ENCODE data around the gene ATF7.

The ATF7 gene

DNA sequence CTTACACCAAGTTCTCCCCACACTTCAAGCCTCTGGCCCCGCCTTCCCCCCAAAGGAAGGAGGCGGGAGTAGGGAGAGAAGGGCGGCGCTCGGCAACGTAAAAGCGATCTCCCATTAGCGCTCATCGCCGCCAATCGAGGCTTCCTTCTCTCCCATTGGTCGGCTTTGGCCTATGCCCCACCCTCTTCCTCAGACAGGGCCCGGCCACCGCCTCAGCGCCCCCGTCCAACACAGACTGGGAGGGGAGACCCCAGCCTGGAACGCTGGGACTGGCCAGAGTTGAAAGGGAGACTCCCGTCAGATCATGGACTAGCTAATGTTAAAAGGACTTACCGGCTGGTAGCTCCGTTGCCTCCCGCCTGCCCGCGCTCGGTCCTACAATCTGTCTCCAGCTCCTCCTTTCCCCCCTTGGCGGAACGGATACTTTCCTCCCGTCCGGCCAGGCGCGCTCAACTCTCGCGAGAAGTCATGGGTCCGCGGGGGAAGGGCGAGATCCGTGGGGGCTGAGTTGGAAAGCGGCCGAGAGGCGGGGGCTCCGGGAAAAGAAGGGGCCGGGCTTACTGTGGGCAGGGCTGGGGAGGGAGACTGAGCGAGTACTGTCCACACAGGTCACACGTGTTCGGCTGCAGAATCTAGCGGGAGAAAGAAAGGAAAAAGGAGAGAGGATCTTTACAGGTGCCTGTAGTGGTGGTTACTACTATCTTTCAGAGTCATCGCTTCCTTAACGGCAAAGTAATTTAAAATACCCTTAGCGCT lies at the start of gene ATF7:
Gene ATF7, minus strand, starts transcription at position 437 of the 756 bp plus-strand sequence. CDS start 25,382 bp downstream, outside the sequence.
- peak within 1 kb of the TSS; percentile 97 for H3K27ac Mint-ChIP-seq (ENCODE audit: low read depth)
- peaks cover 28% of the 10 kb centered on the region for H3K4me1 Mint-ChIP-seq
- H3K9me3 Mint-ChIP-seq: no peaks in the 10 kb centered on the region
- peaks cover 13% of the 10 kb centered on the region for H3K36me3 Mint-ChIP-seq (ENCODE audit: insufficient read depth)
- DNase-seq (ENCODE audit: low spot score in 2 of 2) (peak; percentile 98 to 99), ATAC-seq (replicated peaks; ENCODE audit: extremely low read depth, poor library complexity, severe bottlenecking) (peak; percentile 97)
- no peaks in the 10 kb centered on the region for H3K27me3 Mint-ChIP-seq
- peak within 1 kb of the TSS; percentile 98 for H3K4me3 Mint-ChIP-seq

DNA sequence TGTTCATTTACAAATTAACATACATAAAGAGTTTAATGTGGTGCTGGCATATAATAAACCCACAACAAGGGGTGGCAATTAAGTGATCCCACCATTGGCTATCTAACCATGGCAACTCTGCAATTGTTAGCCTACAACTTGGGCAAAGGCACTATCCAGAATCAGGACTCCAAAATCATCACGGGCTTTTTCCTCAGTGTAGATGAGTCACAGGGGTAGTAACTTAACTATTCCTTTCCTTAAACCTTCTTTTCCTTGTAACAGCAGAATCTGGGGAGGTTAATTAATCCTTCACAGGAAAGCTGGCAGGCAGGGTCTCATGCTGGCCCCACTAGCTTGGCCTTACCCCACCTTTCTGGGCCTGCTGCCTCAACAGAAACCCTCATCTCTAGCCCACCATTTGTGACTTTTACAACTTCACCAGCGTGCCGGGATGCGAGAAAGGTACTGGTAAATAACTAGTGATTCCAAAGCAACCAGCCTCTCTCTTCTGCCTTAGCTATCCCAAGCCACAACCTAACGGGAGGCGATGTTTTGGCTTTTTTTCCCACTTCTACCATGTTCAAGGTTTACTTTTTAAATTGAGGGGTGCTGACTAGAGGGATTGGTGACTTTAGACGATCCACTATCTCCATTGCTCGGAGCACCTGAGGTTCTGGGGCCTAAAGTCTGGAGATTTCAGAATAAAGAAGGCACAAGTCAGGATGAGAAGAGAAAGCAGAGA lies 49.0 kb upstream of the ATF7 start:
- Mint-ChIP-seq H3K27ac (ENCODE audit: low read depth) (peak overlapping the region; percentile 94), H3K4me1 (peaks cover 27% of the 10 kb centered on the region), H3K36me3 (ENCODE audit: insufficient read depth) (peaks cover 31% of the 10 kb centered on the region), H3K9me3 (no peaks in the 10 kb centered on the region), H3K27me3 (peaks cover 22% of the 10 kb centered on the region), H3K4me3 (peak overlapping the region; percentile 87)
- ATAC-seq (replicated peaks; ENCODE audit: extremely low read depth, poor library complexity, severe bottlenecking) (no peak), DNase-seq (ENCODE audit: low spot score in 2 of 2) (no peak)

DNA sequence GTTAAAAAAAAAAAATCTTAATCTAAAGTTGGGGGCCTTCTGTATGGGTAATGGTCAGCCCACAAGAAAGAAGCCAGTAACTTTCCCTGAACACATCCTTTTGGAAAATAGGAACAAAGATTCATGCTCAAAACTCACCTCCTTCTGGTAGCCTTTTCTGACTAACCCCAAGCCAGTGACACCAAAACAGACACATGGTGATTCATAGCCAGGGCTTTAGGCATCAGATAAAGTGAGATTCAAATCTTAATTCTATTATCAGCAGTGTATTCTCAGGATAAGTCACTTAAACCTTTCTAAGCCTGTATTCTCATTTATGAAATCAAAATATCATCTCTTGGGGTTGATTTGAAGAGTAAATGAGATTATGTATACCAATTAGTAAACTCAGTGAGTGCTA lies 44.8 kb upstream of the ATF7 start:
- no peak overlapping the region for H3K4me3 Mint-ChIP-seq
- peaks cover 58% of the 10 kb centered on the region for H3K36me3 Mint-ChIP-seq (ENCODE audit: insufficient read depth)
- no peaks in the 10 kb centered on the region for H3K27me3 Mint-ChIP-seq
- peaks cover 16% of the 10 kb centered on the region for H3K4me1 Mint-ChIP-seq
- ATAC-seq (replicated peaks; ENCODE audit: extremely low read depth, poor library complexity, severe bottlenecking) (no peak), DNase-seq (ENCODE audit: low spot score in 2 of 2) (no peak)
- peak overlapping the region; percentile 75 for H3K27ac Mint-ChIP-seq (ENCODE audit: low read depth)
- no peaks in the 10 kb centered on the region for H3K9me3 Mint-ChIP-seq

DNA sequence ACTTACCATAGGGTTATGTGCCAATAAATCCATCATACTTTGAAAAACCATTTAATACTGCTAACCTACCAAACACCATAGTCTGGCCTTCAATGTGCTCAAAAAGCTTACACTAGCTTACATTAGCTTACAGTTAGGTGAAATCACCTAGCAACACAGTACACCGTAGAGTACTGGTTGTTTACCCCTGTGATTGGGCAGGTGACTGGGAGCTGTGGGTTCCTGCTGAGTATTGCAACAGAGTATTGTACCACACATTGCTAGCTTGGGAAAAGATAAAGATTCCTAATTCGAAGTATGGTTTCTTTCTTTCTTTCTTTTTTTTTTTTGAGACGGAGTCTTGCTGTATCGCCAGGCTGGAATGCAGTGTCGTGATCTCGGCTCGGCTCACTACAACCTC lies 44.1 kb upstream of the ATF7 start:
- no peak overlapping the region for H3K27ac Mint-ChIP-seq (ENCODE audit: low read depth)
- DNase-seq (ENCODE audit: low spot score in 2 of 2) (no peak), ATAC-seq (replicated peaks; ENCODE audit: extremely low read depth, poor library complexity, severe bottlenecking) (no peak)
- no peak overlapping the region for H3K4me3 Mint-ChIP-seq
- H3K4me1 Mint-ChIP-seq: peaks cover 15% of the 10 kb centered on the region
- H3K36me3 Mint-ChIP-seq (ENCODE audit: insufficient read depth): peaks cover 64% of the 10 kb centered on the region
- H3K9me3 Mint-ChIP-seq: no peaks in the 10 kb centered on the region
- H3K27me3 Mint-ChIP-seq: no peaks in the 10 kb centered on the region

DNA sequence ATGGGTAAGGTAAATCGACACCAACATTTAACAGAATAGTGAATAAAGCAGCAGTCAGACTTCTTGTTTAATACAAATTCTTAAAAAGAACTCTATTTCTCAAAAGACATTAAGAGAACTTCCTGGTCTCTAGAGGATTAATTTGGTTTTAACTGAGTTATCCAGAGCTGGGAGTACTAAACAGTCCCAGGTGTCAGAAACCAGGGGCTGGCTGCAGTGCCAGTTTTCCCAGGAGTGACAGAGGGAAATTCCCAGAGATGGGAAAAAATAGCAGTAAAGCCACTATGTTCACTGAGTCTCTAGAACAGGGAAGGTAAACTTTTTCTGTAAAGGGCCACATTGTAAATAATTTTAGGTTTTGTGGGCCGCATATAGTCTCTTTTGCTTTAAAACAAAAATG lies 40.9 kb upstream of the ATF7 start:
- Mint-ChIP-seq H3K36me3 (ENCODE audit: insufficient read depth) (peaks cover 67% of the 10 kb centered on the region), H3K4me1 (peaks cover 6% of the 10 kb centered on the region), H3K4me3 (no peak overlapping the region), H3K27me3 (no peaks in the 10 kb centered on the region), H3K9me3 (no peaks in the 10 kb centered on the region), H3K27ac (ENCODE audit: low read depth) (no peak overlapping the region)
- DNase-seq (ENCODE audit: low spot score in 2 of 2) (no peak), ATAC-seq (replicated peaks; ENCODE audit: extremely low read depth, poor library complexity, severe bottlenecking) (no peak)

DNA sequence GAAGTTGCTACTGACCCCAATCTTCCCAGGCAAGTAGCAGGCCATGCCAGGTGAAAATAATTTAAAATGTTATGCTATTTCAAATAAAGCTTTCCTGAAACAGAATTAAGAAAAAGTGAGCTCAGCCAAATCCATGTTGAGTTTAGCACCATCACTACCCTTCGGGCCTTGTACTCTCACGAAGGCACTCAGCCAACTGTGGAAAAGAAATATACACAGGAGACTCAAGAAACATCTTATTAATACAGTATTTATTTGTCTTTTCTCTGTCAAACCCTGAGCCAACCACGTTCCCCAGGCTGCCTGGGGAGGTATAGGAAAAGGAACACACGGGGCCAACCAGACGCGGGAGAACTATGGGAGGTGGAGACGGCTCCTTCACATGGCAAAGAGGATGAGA lies 38.8 kb upstream of the ATF7 start:
- H3K9me3 Mint-ChIP-seq: no peaks in the 10 kb centered on the region
- H3K4me1 Mint-ChIP-seq: no peaks in the 10 kb centered on the region
- ATAC-seq (replicated peaks; ENCODE audit: extremely low read depth, poor library complexity, severe bottlenecking) (no peak), DNase-seq (ENCODE audit: low spot score in 2 of 2) (no peak)
- H3K36me3 Mint-ChIP-seq (ENCODE audit: insufficient read depth): peaks cover 50% of the 10 kb centered on the region
- H3K4me3 Mint-ChIP-seq: no peak overlapping the region
- H3K27me3 Mint-ChIP-seq: no peaks in the 10 kb centered on the region
- H3K27ac Mint-ChIP-seq (ENCODE audit: low read depth): peak overlapping the region; percentile 58

DNA sequence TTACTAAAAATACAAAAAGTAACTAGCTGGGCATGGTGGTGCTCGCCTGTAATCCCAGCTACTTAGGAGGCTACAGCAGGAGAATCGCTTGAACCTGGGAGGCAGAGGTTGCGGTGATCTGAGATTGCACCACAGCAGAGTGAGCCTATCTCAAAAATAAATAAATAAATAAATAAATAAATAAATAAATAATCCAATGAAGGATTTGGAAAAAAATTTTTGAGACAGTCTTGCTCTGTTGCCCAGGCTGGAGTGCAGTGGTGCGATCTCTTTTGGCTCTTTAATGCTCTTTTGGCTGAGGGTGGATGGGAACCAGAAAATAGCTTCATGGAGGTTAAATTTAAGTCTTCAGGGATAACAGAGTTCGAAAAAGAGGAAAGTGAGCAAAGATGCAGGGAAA lies 38.0 kb upstream of the ATF7 start:
- Mint-ChIP-seq H3K9me3 (no peaks in the 10 kb centered on the region), H3K4me1 (no peaks in the 10 kb centered on the region), H3K36me3 (ENCODE audit: insufficient read depth) (peaks cover 46% of the 10 kb centered on the region), H3K27me3 (no peaks in the 10 kb centered on the region), H3K27ac (ENCODE audit: low read depth) (no peak overlapping the region), H3K4me3 (no peak overlapping the region)
- no peak for ATAC-seq (replicated peaks; ENCODE audit: extremely low read depth, poor library complexity, severe bottlenecking)
- DNase-seq (ENCODE audit: low spot score in 2 of 2): no peak

DNA sequence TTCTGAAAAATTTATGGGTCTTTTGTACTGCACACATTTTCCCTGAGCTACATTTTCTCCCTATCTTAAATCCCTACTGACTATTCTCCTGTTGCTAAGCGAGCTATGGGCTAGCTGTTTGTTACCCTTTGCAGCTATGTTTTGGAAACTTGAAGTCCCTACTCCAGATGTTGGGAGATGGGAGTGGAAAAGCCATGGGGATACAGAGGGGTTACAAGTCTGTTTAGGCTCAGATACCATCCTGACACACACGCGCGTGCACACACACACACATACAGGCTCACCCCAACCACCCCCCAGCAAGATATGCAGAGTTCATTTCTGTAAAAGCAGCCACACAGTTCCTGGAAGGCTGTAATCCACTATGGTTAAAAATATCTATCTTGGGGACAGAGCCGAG lies 33.9 kb upstream of the ATF7 start:
- H3K4me3 Mint-ChIP-seq: no peak overlapping the region
- ATAC-seq (replicated peaks; ENCODE audit: extremely low read depth, poor library complexity, severe bottlenecking) (no peak), DNase-seq (ENCODE audit: low spot score in 2 of 2) (no peak)
- H3K4me1 Mint-ChIP-seq: no peaks in the 10 kb centered on the region
- H3K9me3 Mint-ChIP-seq: no peaks in the 10 kb centered on the region
- no peaks in the 10 kb centered on the region for H3K27me3 Mint-ChIP-seq
- peaks cover 16% of the 10 kb centered on the region for H3K36me3 Mint-ChIP-seq (ENCODE audit: insufficient read depth)
- H3K27ac Mint-ChIP-seq (ENCODE audit: low read depth): no peak overlapping the region

DNA sequence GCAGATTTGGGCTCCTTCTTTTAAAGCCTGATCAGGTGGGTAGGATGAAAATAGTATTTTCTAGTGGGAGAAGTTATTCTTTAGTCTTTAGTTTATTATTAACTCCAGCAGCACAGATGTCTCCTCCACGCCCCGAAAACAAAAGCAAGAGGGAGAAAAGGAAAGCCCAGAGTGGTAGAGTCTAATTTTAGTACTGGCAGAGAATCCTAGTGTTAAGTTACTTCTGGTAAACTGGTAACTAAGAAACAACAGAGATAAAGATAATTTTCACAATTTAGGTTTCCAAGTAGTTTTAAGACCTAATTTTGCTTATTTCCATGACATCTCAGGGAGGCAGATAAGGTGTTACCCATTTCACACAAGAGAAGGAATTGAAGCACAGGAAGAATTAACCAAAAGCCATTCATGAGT lies 33.4 kb upstream of the ATF7 start:
- H3K4me3 Mint-ChIP-seq: no peak overlapping the region
- no peaks in the 10 kb centered on the region for H3K4me1 Mint-ChIP-seq
- peaks cover 14% of the 10 kb centered on the region for H3K36me3 Mint-ChIP-seq (ENCODE audit: insufficient read depth)
- H3K27me3 Mint-ChIP-seq: no peaks in the 10 kb centered on the region
- no peak for DNase-seq (ENCODE audit: low spot score in 2 of 2)
- no peak for ATAC-seq (replicated peaks; ENCODE audit: extremely low read depth, poor library complexity, severe bottlenecking)
- no peak overlapping the region for H3K27ac Mint-ChIP-seq (ENCODE audit: low read depth)
- H3K9me3 Mint-ChIP-seq: no peaks in the 10 kb centered on the region

DNA sequence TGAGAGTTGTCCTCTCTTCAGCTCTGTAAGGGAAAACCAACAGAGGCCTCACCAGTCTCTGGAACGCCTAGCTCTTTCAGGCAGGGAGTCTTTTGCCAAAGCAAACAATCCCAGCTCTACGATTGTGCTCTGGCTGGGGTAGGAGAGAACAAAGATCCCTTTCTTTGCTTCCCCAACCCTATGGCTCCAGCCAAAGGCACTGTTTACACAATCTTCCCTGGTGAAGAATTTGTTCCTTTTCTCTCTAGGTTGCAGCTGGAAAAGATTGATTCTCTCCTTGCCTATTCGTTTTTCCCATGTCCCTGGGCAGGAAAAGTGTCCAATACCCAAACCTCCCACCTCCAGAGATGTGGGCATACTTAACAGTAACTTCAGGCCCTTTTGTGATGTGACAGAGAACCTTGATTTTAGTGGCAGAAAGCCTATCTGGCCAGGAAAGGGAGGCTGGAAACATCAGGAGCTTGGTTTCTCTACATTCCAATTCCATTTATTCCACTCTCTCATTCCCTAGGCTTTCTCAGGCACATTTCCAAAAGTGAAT lies 32.9 kb upstream of the ATF7 start:
- ATAC-seq (replicated peaks; ENCODE audit: extremely low read depth, poor library complexity, severe bottlenecking) (no peak), DNase-seq (ENCODE audit: low spot score in 2 of 2) (no peak)
- no peaks in the 10 kb centered on the region for H3K9me3 Mint-ChIP-seq
- H3K27ac Mint-ChIP-seq (ENCODE audit: low read depth): no peak overlapping the region
- peaks cover 12% of the 10 kb centered on the region for H3K36me3 Mint-ChIP-seq (ENCODE audit: insufficient read depth)
- no peak overlapping the region for H3K4me3 Mint-ChIP-seq
- H3K27me3 Mint-ChIP-seq: no peaks in the 10 kb centered on the region
- H3K4me1 Mint-ChIP-seq: no peaks in the 10 kb centered on the region

DNA sequence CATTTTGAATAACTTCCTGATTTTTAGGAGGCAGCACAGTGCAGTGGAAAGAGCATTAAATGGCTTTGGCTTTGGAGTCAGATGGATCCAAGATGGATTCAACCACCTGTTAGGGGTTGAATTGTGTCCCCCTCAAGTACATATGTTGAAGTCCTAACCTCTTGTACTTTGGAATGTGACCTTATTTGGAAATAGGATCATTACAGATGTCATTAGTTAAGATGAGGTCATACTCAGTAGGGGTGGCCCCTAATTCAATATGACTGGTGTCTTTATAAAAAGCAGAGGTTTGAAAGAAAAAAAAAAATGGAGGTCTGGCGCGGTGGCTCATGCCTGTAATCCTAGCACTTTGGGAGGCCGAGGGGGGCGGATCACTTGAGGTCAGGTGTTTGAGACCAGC lies 30.9 kb upstream of the ATF7 start:
- Mint-ChIP-seq H3K4me3 (no peak overlapping the region), H3K27ac (ENCODE audit: low read depth) (no peak overlapping the region), H3K4me1 (no peaks in the 10 kb centered on the region), H3K36me3 (ENCODE audit: insufficient read depth) (peaks cover 5% of the 10 kb centered on the region), H3K9me3 (no peaks in the 10 kb centered on the region), H3K27me3 (no peaks in the 10 kb centered on the region)
- DNase-seq (ENCODE audit: low spot score in 2 of 2) (no peak), ATAC-seq (replicated peaks; ENCODE audit: extremely low read depth, poor library complexity, severe bottlenecking) (no peak)

DNA sequence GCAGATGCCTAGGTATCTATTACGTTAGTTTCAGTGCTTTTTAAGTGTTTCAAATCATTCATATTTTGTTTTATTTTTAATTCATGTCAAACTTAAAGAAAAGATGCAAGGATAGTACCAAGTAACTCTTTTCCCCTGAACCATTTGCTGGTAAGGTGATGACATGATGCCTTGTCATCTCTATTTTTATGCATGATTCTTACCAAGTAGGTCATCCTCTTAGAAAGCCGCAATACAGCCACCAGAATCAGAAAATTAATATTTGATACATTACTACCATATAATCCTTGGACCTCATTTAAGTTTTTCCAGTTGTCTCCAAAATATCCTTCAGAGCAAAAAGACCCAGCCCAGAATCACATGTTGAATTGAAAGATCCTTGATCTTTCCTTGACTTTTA lies 27.4 kb upstream of the ATF7 start:
- Mint-ChIP-seq H3K9me3 (no peaks in the 10 kb centered on the region), H3K27me3 (no peaks in the 10 kb centered on the region), H3K36me3 (ENCODE audit: insufficient read depth) (peaks cover 2% of the 10 kb centered on the region), H3K4me3 (no peak overlapping the region), H3K4me1 (no peaks in the 10 kb centered on the region), H3K27ac (ENCODE audit: low read depth) (no peak overlapping the region)
- ATAC-seq (replicated peaks; ENCODE audit: extremely low read depth, poor library complexity, severe bottlenecking) (no peak), DNase-seq (ENCODE audit: low spot score in 2 of 2) (no peak)

DNA sequence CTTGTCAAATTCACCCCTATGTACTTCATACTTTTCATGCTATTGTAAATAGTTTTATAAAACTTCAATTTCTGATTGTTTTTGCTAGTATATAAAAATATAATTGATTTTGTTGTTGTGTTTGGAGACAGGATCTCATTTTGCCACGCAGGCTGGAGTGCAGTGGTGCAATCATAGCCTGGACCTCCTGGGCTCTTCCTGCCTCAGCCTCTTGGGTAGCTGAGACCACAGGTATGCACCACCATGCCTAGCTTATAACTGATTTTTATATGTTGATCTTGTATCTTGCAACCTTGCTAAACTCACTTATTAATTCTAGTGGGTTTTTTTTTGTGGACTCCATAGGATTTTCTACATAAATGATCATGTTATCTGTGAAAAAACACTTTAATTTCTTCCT lies 26.2 kb upstream of the ATF7 start:
- Mint-ChIP-seq H3K27ac (ENCODE audit: low read depth) (no peak overlapping the region), H3K4me3 (no peak overlapping the region), H3K27me3 (no peaks in the 10 kb centered on the region), H3K36me3 (ENCODE audit: insufficient read depth) (no peaks in the 10 kb centered on the region), H3K9me3 (no peaks in the 10 kb centered on the region), H3K4me1 (no peaks in the 10 kb centered on the region)
- DNase-seq (ENCODE audit: low spot score in 2 of 2) (no peak), ATAC-seq (replicated peaks; ENCODE audit: extremely low read depth, poor library complexity, severe bottlenecking) (no peak)
